ENCODE results near the gene CYP4F2. TPM values are rescaled to one million over a fixed set of nuclear protein-coding genes. Genes with fewer than 3 reads are reported as not detected.
"Not testable (repeated sequence)": the region's sequence is repeated elsewhere in the genome, so short reads cannot be mapped to it uniquely, and the experiment has no call there.

Gene CYP4F2
- total RNA-seq, 4 donors from 2014 or later: not detected

DNA sequence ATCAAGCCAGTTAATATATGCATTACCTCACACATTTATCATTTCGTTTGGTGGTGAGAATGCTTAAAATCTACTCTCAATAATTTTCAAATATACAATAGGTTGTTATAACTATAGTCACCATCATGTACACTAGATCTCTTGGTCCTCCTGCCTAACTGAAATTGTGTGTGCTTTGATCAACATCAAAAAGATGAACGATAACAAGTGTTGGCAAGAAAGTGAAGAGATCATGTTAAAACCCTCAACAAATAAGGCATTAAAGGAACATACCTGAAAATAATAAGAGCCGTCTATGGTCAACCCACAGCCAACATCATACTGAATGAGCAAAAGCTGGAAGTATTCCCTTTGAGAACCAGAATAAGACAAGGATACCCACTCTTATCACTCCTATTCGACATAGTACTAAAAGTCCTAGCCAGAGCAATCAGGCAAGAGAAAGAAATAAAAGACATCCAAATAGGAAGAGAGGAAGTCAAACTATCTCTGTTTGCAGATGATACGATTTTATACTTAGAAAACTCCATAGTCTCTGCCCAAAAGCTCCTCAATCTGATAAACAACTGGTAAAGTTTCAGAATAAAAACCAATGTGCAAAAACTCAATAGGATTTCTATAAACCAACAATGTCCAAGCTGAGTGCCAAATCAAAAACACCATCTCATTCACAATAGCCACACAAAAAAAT, 54.5 kb downstream of the CYP4F2 start:
- no peaks in the 10 kb centered on the region for H3K4me1 ChIP-seq
- TF ChIP-seq EP300 (IDR thresholded peaks at IDR 0.05) (no peak), POLR2AphosphoS5 (IDR thresholded peaks at IDR 0.05) (no peak), POLR2A (IDR thresholded peaks at IDR 0.05; ENCODE audit: low read depth) (no peak)
- TF ChIP-seq, protein P1, sequence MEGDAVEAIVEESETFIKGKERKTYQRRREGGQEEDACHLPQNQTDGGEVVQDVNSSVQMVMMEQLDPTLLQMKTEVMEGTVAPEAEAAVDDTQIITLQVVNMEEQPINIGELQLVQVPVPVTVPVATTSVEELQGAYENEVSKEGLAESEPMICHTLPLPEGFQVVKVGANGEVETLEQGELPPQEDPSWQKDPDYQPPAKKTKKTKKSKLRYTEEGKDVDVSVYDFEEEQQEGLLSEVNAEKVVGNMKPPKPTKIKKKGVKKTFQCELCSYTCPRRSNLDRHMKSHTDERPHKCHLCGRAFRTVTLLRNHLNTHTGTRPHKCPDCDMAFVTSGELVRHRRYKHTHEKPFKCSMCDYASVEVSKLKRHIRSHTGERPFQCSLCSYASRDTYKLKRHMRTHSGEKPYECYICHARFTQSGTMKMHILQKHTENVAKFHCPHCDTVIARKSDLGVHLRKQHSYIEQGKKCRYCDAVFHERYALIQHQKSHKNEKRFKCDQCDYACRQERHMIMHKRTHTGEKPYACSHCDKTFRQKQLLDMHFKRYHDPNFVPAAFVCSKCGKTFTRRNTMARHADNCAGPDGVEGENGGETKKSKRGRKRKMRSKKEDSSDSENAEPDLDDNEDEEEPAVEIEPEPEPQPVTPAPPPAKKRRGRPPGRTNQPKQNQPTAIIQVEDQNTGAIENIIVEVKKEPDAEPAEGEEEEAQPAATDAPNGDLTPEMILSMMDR (IDR thresholded peaks at IDR 0.05): no peak
- no peak overlapping the region for H3K27ac ChIP-seq (replicated peaks in 1 of 4)
- no peak for DNase-seq (ENCODE audit: extremely low spot score)
- no peaks in the 10 kb centered on the region for H3K9me3 ChIP-seq
- intact Hi-C loops (cut with DNase I): no loop called here
- 57% methylated on average over 5 of the region's 5 CpGs for WGBS
- peaks cover 0 to 12% (median 0%) of the 10 kb centered on the region in 4 donors for H3K27me3 ChIP-seq
- no peaks in the 10 kb centered on the region for H3K36me3 ChIP-seq
- H3K4me3 ChIP-seq: no peak overlapping the region

DNA sequence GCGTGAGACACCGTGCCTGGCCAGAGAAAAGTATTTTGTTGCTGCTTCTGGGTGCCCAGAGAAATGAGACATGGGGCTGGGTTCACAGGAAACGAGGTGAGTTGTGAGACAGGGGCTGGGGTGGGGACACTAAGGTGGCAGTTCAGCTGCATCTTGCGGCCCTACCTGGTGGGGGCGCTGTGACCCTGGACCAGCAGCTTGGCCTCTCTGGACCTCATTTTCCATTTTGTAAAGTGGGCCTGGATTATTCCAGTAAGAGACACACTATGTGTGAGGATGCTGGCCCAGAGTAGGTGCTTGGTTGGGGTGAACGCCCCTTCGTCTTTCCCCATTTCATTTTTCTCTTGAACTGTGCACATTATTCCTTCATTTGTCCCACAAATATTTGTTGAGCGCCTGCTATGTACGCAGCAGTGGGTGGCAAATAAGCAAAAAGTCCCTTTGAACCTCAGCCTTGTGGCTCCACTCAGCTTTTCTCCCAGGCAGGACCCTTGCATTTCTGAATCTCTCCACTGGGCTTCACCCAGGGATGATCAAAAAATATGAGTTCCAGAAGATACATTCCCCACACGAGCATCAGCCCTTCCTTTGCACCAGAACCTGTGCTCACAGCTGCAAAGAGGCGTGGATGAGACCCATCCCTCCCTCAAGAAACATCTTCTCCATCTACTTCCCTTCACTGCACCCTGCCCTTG, 55.9 kb downstream of the CYP4F2 start:
- TF ChIP-seq POLR2A (IDR thresholded peaks at IDR 0.05; ENCODE audit: low read depth) (no peak), EP300 (IDR thresholded peaks at IDR 0.05) (no peak), POLR2AphosphoS5 (IDR thresholded peaks at IDR 0.05) (no peak)
- TF ChIP-seq, protein P1 (IDR thresholded peaks at IDR 0.05): no peak
- H3K36me3 ChIP-seq: no peaks in the 10 kb centered on the region
- H3K4me1 ChIP-seq: peaks cover 0 to 8% (median 4%) of the 10 kb centered on the region in 4 donors
- no peak overlapping the region for H3K27ac ChIP-seq (replicated peaks in 1 of 4)
- DNase-seq (ENCODE audit: extremely low spot score): no peak
- 51% methylated on average over 9 of the region's 11 CpGs for WGBS
- peaks cover 0 to 12% (median 0%) of the 10 kb centered on the region in 4 donors for H3K27me3 ChIP-seq
- intact Hi-C loops (cut with DNase I): no loop called here
- H3K4me3 ChIP-seq: no peak overlapping the region
- no peaks in the 10 kb centered on the region for H3K9me3 ChIP-seq

DNA sequence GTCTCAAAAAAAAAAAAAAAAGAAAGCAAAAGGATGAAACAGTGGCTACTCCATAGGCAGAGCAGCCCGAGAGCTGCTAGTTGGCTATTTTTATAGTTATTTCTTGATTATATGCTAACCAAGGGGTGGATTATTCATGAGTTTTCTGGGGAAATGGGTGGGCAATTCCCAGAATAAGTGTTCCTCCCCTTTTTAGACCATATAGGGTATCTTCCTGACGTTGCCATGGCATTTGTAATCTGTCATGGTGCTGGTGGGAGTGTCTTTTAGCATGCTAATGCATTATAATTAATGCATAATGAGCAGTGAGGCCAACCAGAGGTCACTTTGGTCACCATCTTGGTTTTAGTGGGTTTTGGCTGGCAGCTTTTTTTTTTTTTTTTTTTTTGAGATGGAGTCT, 57.0 kb downstream of the CYP4F2 start:
- WGBS: 61% methylated on average over 2 of the region's 2 CpGs
- Histone ChIP-seq H3K4me1 (peaks cover 4 to 14% (median 9%) of the 10 kb centered on the region in 4 donors), H3K36me3 (no peaks in the 10 kb centered on the region), H3K27me3 (peaks cover 0 to 12% (median 0%) of the 10 kb centered on the region in 4 donors), H3K27ac (replicated peaks in 1 of 4) (no peak overlapping the region), H3K9me3 (no peaks in the 10 kb centered on the region), H3K4me3 (no peak overlapping the region)
- no peak for TF ChIP-seq POLR2A (IDR thresholded peaks at IDR 0.05; ENCODE audit: low read depth)
- no peak for TF ChIP-seq EP300 (IDR thresholded peaks at IDR 0.05)
- DNase-seq (ENCODE audit: extremely low spot score): no peak
- intact Hi-C loops (cut with DNase I): no loop called here

DNA sequence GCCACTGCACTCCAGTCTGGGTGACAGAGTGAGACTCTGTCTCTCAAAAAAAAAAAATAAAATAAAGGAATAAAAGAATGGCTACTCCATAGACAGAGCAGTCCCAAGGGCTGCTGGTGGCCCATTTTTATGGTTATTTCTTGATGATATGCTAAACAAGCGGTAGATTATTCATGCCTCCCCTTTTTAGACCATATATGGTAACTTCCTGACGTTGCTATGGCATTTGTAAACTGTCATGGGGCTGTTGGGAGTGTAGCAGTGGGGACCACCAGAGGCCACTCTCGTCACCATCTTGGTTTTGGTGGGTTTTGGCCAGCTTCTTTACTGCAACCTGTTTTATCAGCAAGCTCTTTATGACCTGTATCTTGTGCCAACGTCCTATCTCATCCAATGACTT, 58.0 kb downstream of the CYP4F2 start:
- H3K27ac ChIP-seq (replicated peaks in 1 of 4); H3K9me3 ChIP-seq; DNase-seq (ENCODE audit: extremely low spot score); H3K36me3 ChIP-seq; H3K4me3 ChIP-seq; intact Hi-C loops (cut with DNase I): not testable (repeated sequence)
- Histone ChIP-seq H3K27me3 (peaks cover 0 to 12% (median 0%) of the 10 kb centered on the region in 4 donors), H3K4me1 (peaks cover 7 to 16% (median 14%) of the 10 kb centered on the region in 4 donors)
- WGBS: 66% methylated on average over 4 of the region's 4 CpGs

DNA sequence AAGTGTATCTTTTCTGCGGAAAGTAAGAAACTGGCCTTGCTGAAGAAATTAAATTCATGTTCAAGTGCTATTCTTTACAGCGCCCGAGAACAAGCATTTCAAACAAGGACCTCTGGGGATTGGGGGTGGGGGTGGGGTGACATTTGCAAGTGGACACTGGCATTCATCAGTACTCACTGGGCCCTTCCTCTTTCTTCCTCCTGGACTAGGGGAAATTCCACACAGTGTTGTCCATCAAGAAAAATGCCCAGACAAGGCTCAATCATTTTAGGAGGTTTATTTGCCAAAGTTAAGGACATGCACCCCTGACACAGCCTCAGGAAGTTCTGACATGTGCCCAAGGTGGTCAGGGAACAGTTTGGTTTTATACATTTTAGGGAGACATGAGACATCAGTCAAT, 59.5 kb downstream of the CYP4F2 start:
- intact Hi-C loops (cut with DNase I): no loop called here
- no peak for DNase-seq (ENCODE audit: extremely low spot score)
- Histone ChIP-seq H3K27ac (replicated peaks in 1 of 4) (no peak overlapping the region), H3K27me3 (peaks cover 0 to 12% (median 0%) of the 10 kb centered on the region in 4 donors), H3K4me1 (peaks cover 7 to 16% (median 14%) of the 10 kb centered on the region in 4 donors), H3K9me3 (no peaks in the 10 kb centered on the region), H3K36me3 (no peaks in the 10 kb centered on the region), H3K4me3 (no peak overlapping the region)
- 98% methylated on average over 3 of the region's 3 CpGs for WGBS
- no peak for TF ChIP-seq POLR2A (IDR thresholded peaks at IDR 0.05; ENCODE audit: low read depth)
- TF ChIP-seq POLR2AphosphoS5 (IDR thresholded peaks at IDR 0.05): no peak
- TF ChIP-seq EP300 (IDR thresholded peaks at IDR 0.05): no peak
- TF ChIP-seq, protein P1 (IDR thresholded peaks at IDR 0.05): no peak

Measured in esophagus muscularis mucosa (tissue), 4 donors.